Measurements from ENCODE around the gene CYP26B1.

DNA sequence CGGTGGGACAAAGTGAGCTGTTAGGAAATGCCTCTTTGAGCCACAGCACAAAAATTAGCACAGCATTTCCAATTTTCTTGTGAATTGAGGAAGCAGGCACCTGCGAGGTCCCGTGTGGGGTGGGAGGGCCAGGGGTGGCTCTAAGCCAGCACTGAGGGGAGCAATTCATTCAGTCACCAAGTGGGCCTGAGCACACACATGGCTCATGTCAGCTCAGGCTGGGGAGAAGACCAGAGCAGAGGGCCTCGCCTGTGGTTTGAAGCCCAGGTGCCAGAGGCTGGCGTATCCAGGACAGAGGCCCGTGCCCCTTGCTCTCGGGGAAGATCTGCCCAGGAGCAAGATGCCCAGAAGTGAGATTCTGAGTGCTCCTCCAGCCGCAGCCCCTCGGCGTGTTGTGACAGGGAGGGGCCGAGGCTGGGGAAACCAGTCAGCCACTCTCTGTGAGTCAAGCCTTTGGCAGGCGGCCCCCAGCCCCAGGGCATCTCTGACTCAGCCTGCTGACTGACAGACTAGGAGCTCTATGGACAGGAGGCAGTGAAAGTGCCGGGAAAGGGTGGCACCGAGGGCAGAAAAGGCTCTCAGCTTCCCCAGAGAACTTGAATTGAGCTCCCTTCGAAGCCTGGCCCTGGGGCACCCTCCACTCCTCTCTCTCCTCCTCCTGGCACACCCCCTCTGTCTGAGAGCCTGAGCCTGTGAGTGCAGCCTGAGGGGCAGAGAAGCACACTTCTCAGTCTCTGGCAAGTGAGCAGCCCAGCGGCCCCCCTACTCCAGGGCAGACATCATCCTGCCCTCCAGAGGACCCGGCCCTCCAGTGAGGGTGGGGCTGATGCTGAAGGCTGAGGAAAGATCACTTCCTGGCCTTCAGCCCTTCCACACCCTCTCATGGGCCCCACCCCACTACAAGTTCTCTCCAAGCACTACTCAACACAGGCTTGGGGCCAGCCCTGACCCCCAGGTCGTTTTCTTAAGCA is 32.3 kb downstream of the CYP26B1 start:
- TF ChIP-seq, protein P1, sequence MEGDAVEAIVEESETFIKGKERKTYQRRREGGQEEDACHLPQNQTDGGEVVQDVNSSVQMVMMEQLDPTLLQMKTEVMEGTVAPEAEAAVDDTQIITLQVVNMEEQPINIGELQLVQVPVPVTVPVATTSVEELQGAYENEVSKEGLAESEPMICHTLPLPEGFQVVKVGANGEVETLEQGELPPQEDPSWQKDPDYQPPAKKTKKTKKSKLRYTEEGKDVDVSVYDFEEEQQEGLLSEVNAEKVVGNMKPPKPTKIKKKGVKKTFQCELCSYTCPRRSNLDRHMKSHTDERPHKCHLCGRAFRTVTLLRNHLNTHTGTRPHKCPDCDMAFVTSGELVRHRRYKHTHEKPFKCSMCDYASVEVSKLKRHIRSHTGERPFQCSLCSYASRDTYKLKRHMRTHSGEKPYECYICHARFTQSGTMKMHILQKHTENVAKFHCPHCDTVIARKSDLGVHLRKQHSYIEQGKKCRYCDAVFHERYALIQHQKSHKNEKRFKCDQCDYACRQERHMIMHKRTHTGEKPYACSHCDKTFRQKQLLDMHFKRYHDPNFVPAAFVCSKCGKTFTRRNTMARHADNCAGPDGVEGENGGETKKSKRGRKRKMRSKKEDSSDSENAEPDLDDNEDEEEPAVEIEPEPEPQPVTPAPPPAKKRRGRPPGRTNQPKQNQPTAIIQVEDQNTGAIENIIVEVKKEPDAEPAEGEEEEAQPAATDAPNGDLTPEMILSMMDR (IDR thresholded peaks at IDR 0.05): no peak
- no peak for TF ChIP-seq POLR2A (IDR thresholded peaks at IDR 0.05)
